GM12864 (cell line): ENCODE measurements around the gene KRT7.
"Not testable (repeated sequence)": the region's sequence is repeated elsewhere in the genome, so short reads cannot be mapped to it uniquely, and the experiment has no call there.

Source experiments
- DNase-seq: peaks from one replicate; pipeline ENCODE4 v3.0.0-alpha.2; 2011; ENCODE audit warnings: low read depth
- H3K4me3 ChIP-seq: 2 replicates; pipeline ENCODE4 v1.5.1; 2011; ENCODE audit warnings: mild to moderate bottlenecking, low read depth, low read length, control low read depth
- TF ChIP-seq, protein P1 (sequence below): IDR thresholded peaks from 2 replicates; pipeline ENCODE4 v1.5.1; 2011; ENCODE audit warnings: low read depth, mild to moderate bottlenecking, moderate library complexity, low read length, control low read depth, inconsistent platforms; ENCODE audit errors: missing control alignments

Gene KRT7

DNA sequence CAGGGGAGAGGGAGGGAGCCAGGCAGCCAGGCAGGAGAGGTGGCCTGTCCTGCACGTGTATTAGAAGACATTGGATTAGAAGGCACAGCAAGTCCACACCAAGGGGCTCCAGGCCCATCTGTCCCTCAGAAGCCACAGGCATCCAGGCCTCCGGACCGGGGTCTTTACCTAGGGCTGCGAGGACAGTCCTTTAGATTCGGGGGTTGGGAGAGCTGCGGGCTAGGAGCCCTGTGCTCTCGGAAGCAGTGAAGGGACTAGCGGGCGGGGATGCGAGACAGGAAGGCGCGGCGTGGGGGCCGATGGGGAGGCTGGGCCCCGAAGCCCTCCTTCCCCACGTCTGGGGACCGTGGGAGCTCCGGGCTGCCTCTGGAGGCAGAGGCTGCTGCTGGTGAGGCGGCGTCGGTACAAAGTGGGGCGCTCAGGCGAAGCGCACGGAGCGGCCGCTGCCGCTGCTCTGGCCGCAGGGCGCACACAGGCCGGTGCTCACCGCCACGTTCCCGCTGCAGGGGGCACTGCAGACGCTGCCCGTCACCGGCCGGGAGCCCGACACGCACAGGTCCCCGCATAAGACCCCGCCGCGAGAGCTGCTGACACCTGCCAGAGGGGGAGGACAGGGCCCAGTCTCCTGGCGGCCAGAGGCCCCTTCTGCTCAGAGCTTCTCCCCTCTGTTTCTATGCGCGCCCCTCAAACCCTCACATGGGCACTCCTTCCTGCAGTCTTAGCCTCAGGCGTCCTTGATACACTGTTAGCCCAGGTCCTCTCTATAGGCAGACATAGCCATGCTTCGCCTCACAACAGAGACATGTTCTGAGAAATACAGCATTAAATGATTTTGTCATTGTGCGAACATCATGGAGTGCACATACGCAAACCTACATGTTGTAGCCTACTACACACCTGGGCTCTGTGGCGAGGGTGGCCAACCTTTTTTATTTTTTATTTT, 17.3 kb downstream of the KRT7 start:
- no peak for DNase-seq
- no peak overlapping the region for H3K4me3 ChIP-seq
- TF ChIP-seq, protein P1, sequence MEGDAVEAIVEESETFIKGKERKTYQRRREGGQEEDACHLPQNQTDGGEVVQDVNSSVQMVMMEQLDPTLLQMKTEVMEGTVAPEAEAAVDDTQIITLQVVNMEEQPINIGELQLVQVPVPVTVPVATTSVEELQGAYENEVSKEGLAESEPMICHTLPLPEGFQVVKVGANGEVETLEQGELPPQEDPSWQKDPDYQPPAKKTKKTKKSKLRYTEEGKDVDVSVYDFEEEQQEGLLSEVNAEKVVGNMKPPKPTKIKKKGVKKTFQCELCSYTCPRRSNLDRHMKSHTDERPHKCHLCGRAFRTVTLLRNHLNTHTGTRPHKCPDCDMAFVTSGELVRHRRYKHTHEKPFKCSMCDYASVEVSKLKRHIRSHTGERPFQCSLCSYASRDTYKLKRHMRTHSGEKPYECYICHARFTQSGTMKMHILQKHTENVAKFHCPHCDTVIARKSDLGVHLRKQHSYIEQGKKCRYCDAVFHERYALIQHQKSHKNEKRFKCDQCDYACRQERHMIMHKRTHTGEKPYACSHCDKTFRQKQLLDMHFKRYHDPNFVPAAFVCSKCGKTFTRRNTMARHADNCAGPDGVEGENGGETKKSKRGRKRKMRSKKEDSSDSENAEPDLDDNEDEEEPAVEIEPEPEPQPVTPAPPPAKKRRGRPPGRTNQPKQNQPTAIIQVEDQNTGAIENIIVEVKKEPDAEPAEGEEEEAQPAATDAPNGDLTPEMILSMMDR, result no peak

DNA sequence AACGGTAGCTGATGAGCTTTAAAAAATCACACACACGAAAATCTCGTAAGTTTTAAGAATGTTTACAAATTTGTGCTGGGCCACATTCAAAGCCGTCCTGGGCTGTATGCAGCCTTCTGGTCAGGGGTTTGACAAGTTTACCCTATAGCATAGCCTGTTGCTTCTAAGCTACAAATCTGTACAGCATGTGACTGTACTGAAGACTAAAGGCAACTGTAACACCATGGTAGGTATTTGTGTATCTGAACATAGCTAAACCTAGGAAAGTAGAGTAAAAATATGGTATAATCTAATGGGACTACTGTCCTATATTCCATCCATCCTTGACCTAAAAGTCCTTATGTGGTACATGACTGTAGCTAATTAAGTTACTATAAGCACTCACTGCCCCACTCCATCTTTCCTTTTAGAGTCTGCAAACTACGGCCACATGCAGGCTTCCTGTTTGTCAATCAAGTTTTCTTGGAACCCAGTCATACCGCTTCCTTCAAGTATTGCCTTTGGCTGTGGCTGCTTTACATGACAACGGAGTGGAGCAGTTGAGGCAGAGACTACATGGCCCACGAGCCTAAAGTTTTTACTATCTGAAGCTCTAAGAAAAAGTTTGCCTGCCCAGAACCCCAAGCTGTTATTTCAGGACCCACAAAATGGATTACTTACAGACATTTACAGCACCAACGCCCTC, 18.5 kb downstream of the KRT7 start:
- DNase-seq, result no peak
- TF ChIP-seq, protein P1, result no peak
- H3K4me3 ChIP-seq, result no peak overlapping the region

DNA sequence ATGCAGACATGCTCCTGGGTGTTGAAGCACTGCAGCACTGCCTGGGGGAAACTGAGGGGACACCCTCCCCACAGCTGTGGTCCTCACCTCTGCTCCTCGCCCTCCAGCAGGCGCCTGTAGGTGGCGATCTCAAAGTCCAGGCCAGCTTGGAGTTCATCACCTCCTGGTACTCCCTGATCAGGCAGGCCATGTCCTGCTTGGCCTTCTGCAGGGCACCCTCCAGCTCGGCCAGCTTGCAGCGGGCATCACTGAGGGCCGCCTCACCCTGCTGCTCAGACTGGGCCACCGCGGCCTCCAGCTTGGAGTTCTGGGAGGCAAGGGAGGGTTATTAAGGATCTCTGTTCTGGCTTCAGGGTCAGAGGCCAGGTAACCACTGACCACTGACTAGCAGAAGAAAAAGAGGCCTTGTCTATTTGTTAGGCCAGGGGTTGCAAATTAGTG, 19.2 kb downstream of the KRT7 start:
- TF ChIP-seq, protein P1, result peak; percentile 35
- not testable (repeated sequence) for DNase-seq

DNA sequence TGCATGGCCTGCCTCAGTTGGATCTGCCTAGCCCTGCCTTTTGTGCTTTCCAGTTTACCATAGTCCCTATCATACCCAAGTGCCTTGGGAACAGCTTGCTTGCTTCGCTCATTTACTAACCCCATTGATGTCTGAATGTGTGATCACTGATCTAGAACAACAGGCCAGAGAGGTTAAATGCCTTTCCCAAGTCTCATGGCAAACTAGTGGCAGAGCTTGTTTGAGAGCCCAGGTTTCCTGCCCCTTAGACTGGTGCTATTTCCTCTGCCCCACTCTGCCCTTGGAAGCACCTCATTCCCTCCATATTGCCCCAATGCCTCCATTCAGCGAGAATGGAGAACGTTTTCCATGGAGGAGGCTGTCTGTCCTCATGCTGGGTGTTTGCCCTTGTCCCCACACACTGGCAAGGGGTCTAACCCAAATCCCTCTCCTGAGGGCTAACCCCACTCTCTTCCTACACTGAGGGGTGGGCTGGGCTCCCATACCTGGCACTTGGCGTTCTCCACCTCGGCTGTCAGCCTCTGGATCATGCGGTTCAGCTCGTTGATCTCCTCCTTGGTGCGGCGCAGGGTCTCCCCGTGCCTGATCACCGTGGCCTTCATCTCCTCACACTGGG, 19.8 kb downstream of the KRT7 start:
- TF ChIP-seq, protein P1, result no peak
- no peak overlapping the region for H3K4me3 ChIP-seq
- DNase-seq, result no peak

More for the DNA sequence above, 19.2 kb downstream of the KRT7 start:
- not testable (repeated sequence) for H3K4me3 ChIP-seq

DNA sequence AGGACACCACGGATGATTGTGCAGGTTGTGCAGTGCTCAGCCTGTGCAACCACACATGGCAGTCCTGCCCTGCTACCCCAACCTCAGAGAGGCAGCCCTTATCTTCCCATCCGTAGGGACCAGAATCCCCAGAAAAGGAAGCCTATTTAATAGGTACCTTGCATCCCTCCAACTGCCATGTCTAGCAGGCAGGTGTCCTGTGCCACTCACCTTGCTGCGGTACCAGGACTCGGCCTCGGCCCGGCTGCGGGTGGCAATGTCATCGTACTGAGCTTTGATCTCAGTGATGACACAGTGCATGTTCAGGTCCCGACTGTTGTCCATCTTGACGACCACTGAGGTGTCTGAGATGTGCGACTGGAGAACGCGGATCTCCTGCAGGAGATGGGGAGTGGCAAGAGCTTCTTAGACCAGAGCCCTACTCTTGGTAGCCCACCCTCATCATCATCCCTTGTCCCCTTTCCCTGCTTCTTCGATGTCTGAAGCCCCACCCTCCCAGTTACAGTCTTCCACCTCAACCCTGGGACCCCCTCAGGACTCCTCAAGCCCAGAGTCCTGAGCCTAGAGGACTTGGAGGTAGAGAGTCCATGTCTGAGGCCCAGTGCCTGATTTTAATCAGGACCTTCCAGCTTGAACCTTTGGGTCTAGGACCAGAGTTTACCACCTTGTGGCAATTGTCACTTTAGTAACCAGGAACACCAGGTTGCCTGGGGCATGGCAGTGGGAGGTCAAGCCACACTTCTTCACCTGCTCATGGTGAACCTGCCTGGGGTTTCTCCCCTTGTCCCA, 20.5 kb downstream of the KRT7 start:
- H3K4me3 ChIP-seq, result no peak overlapping the region
- DNase-seq, result no peak

More for the DNA sequence above, 20.5 kb downstream of the KRT7 start:
- TF ChIP-seq, protein P1, result no peak
